HepG2 (cell line): ENCODE data around the gene HMGN4. TPM values are rescaled to one million over a fixed set of nuclear protein-coding genes. Genes with fewer than 3 reads are reported as not detected.

Experiments used
- CBX5 ChIP-seq: sonication (generic); formaldehyde crosslinking; IDR thresholded peaks from 2 replicates; pipeline ENCODE4 v1.4.0; 2020; ENCODE audit warnings: missing genetic modification reagents, borderline replicate concordance
- FOXK2 ChIP-seq: fragments of 450-650 bp; IDR thresholded peaks from 2 replicates; pipeline ENCODE4 v1.6.1; 2016
- GABPA ChIP-seq, 2 experiments: IDR thresholded peaks; 2 replicates each; pipeline ENCODE4 v1.6.1; 2011 to 2016; ENCODE audit warnings: low read depth in 2 of 2, low read length in 1 of 2, missing biosample characterization in 1 of 2, missing genetic modification characterization in 1 of 2
- HNRNPUL1 ChIP-seq: fragments of 200-400 bp; formaldehyde crosslinking; IDR thresholded peaks from 2 replicates; pipeline ENCODE4 v1.6.1; 2017; ENCODE audit warnings: low read depth, mild to moderate bottlenecking, low read length, moderate library complexity
- KDM2A ChIP-seq: sonication (generic); formaldehyde crosslinking; IDR thresholded peaks from 2 replicates; pipeline ENCODE4 v1.4.0; 2020; ENCODE audit warnings: low read depth, missing genetic modification reagents, borderline replicate concordance
- KDM5A ChIP-seq: fragments of 200-600 bp; sonication (generic); IDR thresholded peaks from 2 replicates; pipeline ENCODE4 v1.7.0; 2018; ENCODE audit warnings: antibody characterized with exemption, mild to moderate bottlenecking, low read length, borderline replicate concordance
- MIXL1 ChIP-seq: IDR thresholded peaks from 2 replicates; pipeline ENCODE4 v1.6.1; 2016
- PAF1 ChIP-seq: IDR thresholded peaks from 2 replicates; pipeline ENCODE4 v1.6.1; 2016; ENCODE audit warnings: missing genetic modification reagents, missing compliant biosample characterization
- ZBTB8A ChIP-seq: sonication (generic); formaldehyde crosslinking; IDR thresholded peaks from 2 replicates; pipeline ENCODE4 v1.4.0; 2020; ENCODE audit warnings: mild to moderate bottlenecking, low read depth, missing genetic modification reagents, borderline replicate concordance
- ZNF652 ChIP-seq: IDR thresholded peaks from 2 replicates; pipeline ENCODE4 v1.6.1; 2016; ENCODE audit warnings: low read depth, borderline replicate concordance
- ZNF670 ChIP-seq: sonication (generic); formaldehyde crosslinking; IDR thresholded peaks from 2 replicates; pipeline ENCODE4 v1.8.0; 2022; ENCODE audit warnings: mild to moderate bottlenecking, missing genetic modification reagents, borderline replicate concordance
- ZNF672 ChIP-seq: sonication (generic); formaldehyde crosslinking; IDR thresholded peaks from 2 replicates; pipeline ENCODE4 v1.8.1; 2022; ENCODE audit warnings: missing genetic modification reagents
- ZNF703 ChIP-seq: sonication (generic); formaldehyde crosslinking; IDR thresholded peaks from 2 replicates; pipeline ENCODE4 v1.5.1; 2020; ENCODE audit warnings: missing genetic modification reagents, mild to moderate bottlenecking, moderate library complexity, borderline replicate concordance
- polyA plus RNA-seq, 8 experiments: library from polyadenylated mRNA; depleted of rRNA in 3 of 8; stranded (reverse) in 7 of 8; unstranded in 1 of 8; fragments of >200 nt; fragmentation: Illumina TruSeq in 4 of 8; extraction: Trizol in 4 of 8; gene quantifications; 2 replicates each; pipeline versions ENCODE4 v1.2.1 to v1.2.3, GENCODE V29; 2011 to 2016; ENCODE audit warnings: low read depth in 4 of 8, missing spikeins in 1 of 8, mixed read lengths in 1 of 8; ENCODE audit not compliant: insufficient read depth in 1 of 8
- total RNA-seq, 5 experiments: library from RNA; depleted of rRNA; stranded (reverse); fragments of >200 nt; fragmentation: Illumina TruSeq; extraction: Trizol; gene quantifications; 2 replicates each; pipeline ENCODE4 v1.2.3, GENCODE V29; 2016; ENCODE audit warnings: low read depth in 1 of 5
- TF ChIP-seq, protein P1 (sequence below): sonication (generic); formaldehyde crosslinking; IDR thresholded peaks from 2 replicates; pipeline ENCODE4 v1.5.0; 2020; ENCODE audit warnings: mild to moderate bottlenecking, missing genetic modification reagents
- TF ChIP-seq, protein P2 (sequence below): sonication (generic); formaldehyde crosslinking; IDR thresholded peaks from 2 replicates; pipeline ENCODE4 v1.4.0; 2020; ENCODE audit warnings: missing genetic modification reagents
- TF ChIP-seq, protein P3 (sequence below): sonication (generic); formaldehyde crosslinking; IDR thresholded peaks from 2 replicates; pipeline ENCODE4 v1.4.0; 2020; ENCODE audit warnings: mild to moderate bottlenecking, missing genetic modification reagents
- TF ChIP-seq, protein P4 (sequence below): sonication (generic); formaldehyde crosslinking; IDR thresholded peaks from 2 replicates; pipeline ENCODE4 v1.8.1; 2022; ENCODE audit warnings: low read depth, mild to moderate bottlenecking, missing genetic modification reagents
- TF ChIP-seq, protein P5 (sequence below): sonication (generic); formaldehyde crosslinking; IDR thresholded peaks from 2 replicates; pipeline ENCODE4 v1.5.1; 2020; ENCODE audit warnings: mild to moderate bottlenecking, moderate library complexity, missing genetic modification reagents

The HMGN4 gene
- total and polyA plus RNA-seq, 2 of the 13 experiments (the other 11 are each of a cell fraction or from before 2014, with no cell fraction given) = 39.9 to 52.1 TPM

DNA sequence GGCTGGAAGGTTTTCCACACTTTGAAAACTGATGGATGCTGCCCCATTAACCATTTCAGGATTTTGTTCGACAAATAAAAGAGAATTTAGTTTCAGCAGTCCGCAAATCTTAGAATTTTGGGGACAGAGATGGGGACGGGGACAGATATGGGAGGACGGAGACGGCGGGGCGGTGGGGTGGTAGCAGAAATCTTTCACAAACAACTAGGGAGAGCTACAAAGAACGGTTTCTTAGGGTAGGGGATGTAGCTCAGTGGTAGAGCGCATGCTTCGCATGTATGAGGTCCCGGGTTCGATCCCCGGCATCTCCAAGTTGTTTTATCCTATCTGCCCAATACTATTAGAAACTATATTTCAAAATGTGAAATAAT lies 15.1 kb downstream of the HMGN4 start (continued):
- TF ChIP-seq ZNF703 (0 out of 2 replicates have a peak, but pooled peaks have one; percentile 42), MIXL1 (CRISPR knock-in tag) (peak; percentile 63), GABPA (IDR thresholded peaks at IDR 0.05; ENCODE audit: low read depth, low read length) (no peak), GABPA (CRISPR knock-in tag; IDR thresholded peaks at IDR 0.05; ENCODE audit: low read depth) (no peak), CBX5 (peak; percentile 74; the same call in 1 of the 2 replicates), PAF1 (CRISPR knock-in tag) (no peak), ZNF672 (CRISPR knock-in tag) (no peak), ZNF652 (CRISPR knock-in tag) (0 out of 2 replicates have a peak, but pooled peaks have one; percentile 13), KDM2A (CRISPR knock-in tag) (0 out of 2 replicates have a peak, but pooled peaks have one; percentile 31), ZNF670 (CRISPR knock-in tag) (peak; percentile 59; the same call in 1 of the 2 replicates), KDM5A (peak; percentile 73; the same call in 1 of the 2 replicates), FOXK2 (0 out of 2 replicates have a peak, but pooled peaks have one; percentile 9), ZBTB8A (CRISPR knock-in tag) (no peak; the same call in 1 of the 2 replicates), HNRNPUL1 (no peak)
- TF ChIP-seq, protein P1, sequence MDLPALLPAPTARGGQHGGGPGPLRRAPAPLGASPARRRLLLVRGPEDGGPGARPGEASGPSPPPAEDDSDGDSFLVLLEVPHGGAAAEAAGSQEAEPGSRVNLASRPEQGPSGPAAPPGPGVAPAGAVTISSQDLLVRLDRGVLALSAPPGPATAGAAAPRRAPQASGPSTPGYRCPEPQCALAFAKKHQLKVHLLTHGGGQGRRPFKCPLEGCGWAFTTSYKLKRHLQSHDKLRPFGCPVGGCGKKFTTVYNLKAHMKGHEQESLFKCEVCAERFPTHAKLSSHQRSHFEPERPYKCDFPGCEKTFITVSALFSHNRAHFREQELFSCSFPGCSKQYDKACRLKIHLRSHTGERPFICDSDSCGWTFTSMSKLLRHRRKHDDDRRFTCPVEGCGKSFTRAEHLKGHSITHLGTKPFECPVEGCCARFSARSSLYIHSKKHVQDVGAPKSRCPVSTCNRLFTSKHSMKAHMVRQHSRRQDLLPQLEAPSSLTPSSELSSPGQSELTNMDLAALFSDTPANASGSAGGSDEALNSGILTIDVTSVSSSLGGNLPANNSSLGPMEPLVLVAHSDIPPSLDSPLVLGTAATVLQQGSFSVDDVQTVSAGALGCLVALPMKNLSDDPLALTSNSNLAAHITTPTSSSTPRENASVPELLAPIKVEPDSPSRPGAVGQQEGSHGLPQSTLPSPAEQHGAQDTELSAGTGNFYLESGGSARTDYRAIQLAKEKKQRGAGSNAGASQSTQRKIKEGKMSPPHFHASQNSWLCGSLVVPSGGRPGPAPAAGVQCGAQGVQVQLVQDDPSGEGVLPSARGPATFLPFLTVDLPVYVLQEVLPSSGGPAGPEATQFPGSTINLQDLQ (CRISPR knock-in tag) = no peak
- TF ChIP-seq, protein P2, sequence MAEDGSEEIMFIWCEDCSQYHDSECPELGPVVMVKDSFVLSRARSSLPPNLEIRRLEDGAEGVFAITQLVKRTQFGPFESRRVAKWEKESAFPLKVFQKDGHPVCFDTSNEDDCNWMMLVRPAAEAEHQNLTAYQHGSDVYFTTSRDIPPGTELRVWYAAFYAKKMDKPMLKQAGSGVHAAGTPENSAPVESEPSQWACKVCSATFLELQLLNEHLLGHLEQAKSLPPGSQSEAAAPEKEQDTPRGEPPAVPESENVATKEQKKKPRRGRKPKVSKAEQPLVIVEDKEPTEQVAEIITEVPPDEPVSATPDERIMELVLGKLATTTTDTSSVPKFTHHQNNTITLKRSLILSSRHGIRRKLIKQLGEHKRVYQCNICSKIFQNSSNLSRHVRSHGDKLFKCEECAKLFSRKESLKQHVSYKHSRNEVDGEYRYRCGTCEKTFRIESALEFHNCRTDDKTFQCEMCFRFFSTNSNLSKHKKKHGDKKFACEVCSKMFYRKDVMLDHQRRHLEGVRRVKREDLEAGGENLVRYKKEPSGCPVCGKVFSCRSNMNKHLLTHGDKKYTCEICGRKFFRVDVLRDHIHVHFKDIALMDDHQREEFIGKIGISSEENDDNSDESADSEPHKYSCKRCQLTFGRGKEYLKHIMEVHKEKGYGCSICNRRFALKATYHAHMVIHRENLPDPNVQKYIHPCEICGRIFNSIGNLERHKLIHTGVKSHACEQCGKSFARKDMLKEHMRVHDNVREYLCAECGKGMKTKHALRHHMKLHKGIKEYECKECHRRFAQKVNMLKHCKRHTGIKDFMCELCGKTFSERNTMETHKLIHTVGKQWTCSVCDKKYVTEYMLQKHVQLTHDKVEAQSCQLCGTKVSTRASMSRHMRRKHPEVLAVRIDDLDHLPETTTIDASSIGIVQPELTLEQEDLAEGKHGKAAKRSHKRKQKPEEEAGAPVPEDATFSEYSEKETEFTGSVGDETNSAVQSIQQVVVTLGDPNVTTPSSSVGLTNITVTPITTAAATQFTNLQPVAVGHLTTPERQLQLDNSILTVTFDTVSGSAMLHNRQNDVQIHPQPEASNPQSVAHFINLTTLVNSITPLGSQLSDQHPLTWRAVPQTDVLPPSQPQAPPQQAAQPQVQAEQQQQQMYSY = no peak
- TF ChIP-seq, protein P3, sequence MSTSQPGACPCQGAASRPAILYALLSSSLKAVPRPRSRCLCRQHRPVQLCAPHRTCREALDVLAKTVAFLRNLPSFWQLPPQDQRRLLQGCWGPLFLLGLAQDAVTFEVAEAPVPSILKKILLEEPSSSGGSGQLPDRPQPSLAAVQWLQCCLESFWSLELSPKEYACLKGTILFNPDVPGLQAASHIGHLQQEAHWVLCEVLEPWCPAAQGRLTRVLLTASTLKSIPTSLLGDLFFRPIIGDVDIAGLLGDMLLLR (CRISPR knock-in tag) = no peak
- TF ChIP-seq, protein P4, sequence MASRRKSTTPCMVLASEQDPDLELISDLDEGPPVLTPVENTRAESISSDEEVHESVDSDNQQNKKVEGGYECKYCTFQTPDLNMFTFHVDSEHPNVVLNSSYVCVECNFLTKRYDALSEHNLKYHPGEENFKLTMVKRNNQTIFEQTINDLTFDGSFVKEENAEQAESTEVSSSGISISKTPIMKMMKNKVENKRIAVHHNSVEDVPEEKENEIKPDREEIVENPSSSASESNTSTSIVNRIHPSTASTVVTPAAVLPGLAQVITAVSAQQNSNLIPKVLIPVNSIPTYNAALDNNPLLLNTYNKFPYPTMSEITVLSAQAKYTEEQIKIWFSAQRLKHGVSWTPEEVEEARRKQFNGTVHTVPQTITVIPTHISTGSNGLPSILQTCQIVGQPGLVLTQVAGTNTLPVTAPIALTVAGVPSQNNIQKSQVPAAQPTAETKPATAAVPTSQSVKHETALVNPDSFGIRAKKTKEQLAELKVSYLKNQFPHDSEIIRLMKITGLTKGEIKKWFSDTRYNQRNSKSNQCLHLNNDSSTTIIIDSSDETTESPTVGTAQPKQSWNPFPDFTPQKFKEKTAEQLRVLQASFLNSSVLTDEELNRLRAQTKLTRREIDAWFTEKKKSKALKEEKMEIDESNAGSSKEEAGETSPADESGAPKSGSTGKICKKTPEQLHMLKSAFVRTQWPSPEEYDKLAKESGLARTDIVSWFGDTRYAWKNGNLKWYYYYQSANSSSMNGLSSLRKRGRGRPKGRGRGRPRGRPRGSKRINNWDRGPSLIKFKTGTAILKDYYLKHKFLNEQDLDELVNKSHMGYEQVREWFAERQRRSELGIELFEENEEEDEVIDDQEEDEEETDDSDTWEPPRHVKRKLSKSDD (CRISPR knock-in tag) = 0 out of 2 replicates have a peak, but pooled peaks have one; percentile 36
- TF ChIP-seq, protein P5, sequence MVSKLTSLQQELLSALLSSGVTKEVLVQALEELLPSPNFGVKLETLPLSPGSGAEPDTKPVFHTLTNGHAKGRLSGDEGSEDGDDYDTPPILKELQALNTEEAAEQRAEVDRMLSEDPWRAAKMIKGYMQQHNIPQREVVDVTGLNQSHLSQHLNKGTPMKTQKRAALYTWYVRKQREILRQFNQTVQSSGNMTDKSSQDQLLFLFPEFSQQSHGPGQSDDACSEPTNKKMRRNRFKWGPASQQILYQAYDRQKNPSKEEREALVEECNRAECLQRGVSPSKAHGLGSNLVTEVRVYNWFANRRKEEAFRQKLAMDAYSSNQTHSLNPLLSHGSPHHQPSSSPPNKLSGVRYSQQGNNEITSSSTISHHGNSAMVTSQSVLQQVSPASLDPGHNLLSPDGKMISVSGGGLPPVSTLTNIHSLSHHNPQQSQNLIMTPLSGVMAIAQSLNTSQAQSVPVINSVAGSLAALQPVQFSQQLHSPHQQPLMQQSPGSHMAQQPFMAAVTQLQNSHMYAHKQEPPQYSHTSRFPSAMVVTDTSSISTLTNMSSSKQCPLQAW = peak; percentile 31; the same call in 1 of the 2 replicates
